Mucosa of stomach (tissue), 1 donor: ENCODE data around the gene GNGT1.
"Not testable (repeated sequence)": the region's sequence is repeated elsewhere in the genome, so short reads cannot be mapped to it uniquely, and the experiment has no call there.

ENCODE experiments used
- H3K27me3 ChIP-seq: one replicate; pipeline ENCODE4 v1.7.0; 2013; ENCODE audit warnings: mild to moderate bottlenecking, low read length; ENCODE audit not compliant: control insufficient read depth, insufficient read depth
- H3K36me3 ChIP-seq: one replicate; pipeline ENCODE4 v1.7.0; 2013; ENCODE audit warnings: low read length; ENCODE audit not compliant: control insufficient read depth, insufficient read depth
- H3K4me1 ChIP-seq: one replicate; pipeline ENCODE4 v1.7.0; 2013; ENCODE audit warnings: mild to moderate bottlenecking, low read length; ENCODE audit not compliant: control insufficient read depth, insufficient read depth
- H3K4me3 ChIP-seq: one replicate; pipeline ENCODE4 v1.7.0; 2013; ENCODE audit warnings: low read length
- H3K9ac ChIP-seq: one replicate; pipeline ENCODE4 v1.7.0; 2013; ENCODE audit warnings: mild to moderate bottlenecking, low read length, moderate library complexity
- H3K9me3 ChIP-seq: one replicate; pipeline ENCODE4 v1.7.0; 2013; ENCODE audit warnings: mild to moderate bottlenecking, low read length, moderate library complexity; ENCODE audit not compliant: control insufficient read depth
- donor health status: Pancreatic carcinoma.

GNGT1 gene

DNA sequence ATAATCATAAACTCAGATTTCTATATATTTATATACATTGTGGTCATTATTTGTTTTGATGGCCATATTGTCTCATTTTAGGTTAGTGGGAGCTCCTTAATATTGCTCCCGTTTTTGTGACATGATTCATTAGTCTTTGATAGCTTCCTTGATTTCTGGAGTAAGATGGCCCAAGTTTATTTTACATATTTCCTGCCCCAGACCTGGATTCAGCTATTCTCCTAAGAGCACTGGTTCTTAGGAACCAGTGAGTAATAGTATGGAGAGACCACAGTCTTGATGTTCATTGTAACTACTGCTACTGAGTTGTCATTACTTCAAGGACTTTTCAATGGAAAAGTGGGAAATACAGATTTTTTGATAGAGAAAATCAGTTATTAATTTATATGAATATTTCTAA is 21.8 kb upstream of the GNGT1 start:
- H3K9me3 ChIP-seq: no peaks in the 10 kb centered on the region
- H3K27me3 ChIP-seq: no peaks in the 10 kb centered on the region
- no peaks in the 10 kb centered on the region for H3K36me3 ChIP-seq
- no peak overlapping the region for H3K4me3 ChIP-seq
- no peak overlapping the region for H3K9ac ChIP-seq
- no peaks in the 10 kb centered on the region for H3K4me1 ChIP-seq

- H3K36me3 ChIP-seq: no peaks in the 10 kb centered on the region
- no peak overlapping the region for H3K9ac ChIP-seq
- H3K9me3 ChIP-seq: no peaks in the 10 kb centered on the region
- no peaks in the 10 kb centered on the region for H3K4me1 ChIP-seq
- no peak overlapping the region for H3K4me3 ChIP-seq
- peaks cover 13% of the 10 kb centered on the region for H3K27me3 ChIP-seq
These were observed 17.1 kb upstream of the GNGT1 start for GRCh38 chr7:93889261-93889660.

GRCh38 chr7:93890041-93890463 is 16.3 kb upstream of the GNGT1 start:
- H3K4me1 ChIP-seq: no peaks in the 10 kb centered on the region
- no peaks in the 10 kb centered on the region for H3K9me3 ChIP-seq
- no peak overlapping the region for H3K9ac ChIP-seq
- H3K27me3 ChIP-seq: peaks cover 13% of the 10 kb centered on the region
- no peak overlapping the region for H3K4me3 ChIP-seq
- no peaks in the 10 kb centered on the region for H3K36me3 ChIP-seq

DNA sequence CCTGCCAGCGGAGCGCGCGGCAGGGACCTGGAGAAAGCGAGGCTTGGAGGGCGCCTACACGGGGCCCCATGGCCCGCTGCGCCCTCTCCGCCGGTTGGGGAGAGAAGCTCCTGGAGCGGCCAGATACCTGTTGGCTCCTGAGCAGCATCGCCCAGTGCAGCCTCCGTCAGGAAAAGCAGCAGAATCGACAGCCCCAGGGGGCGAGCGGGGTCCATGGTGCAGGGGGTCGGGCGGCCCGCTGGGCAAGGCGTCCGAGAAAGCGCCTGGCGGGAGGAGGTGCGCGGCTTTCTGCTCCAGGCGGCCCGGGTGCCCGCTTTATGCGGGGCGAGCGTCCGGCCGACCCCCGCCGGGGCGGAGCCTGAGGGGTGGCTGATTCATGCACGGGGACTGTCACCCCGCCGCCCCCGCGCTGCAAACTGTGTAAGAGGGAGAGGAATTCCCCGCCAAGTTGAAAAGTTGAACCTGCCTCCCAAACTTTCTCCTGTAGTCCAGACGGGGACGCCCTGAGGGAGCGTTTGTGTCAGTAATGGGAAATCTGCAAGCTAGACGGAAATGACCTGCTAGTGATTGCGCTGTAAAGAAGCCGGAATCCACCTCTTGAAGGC is 15.8 kb upstream of the GNGT1 start, which contains the start of gene TFPI2:
TFPI2 (minus strand) TSS at position 290 of the 605 bp plus-strand sequence; CDS start at position 215, 75 bp downstream.
- Histone ChIP-seq H3K27me3 (peaks cover 13% of the 10 kb centered on the region), H3K9me3 (no peaks in the 10 kb centered on the region), H3K36me3 (no peaks in the 10 kb centered on the region), H3K4me3 (no peak within 1 kb of the TSS), H3K9ac (no peak within 1 kb of the TSS), H3K4me1 (no peaks in the 10 kb centered on the region)

DNA sequence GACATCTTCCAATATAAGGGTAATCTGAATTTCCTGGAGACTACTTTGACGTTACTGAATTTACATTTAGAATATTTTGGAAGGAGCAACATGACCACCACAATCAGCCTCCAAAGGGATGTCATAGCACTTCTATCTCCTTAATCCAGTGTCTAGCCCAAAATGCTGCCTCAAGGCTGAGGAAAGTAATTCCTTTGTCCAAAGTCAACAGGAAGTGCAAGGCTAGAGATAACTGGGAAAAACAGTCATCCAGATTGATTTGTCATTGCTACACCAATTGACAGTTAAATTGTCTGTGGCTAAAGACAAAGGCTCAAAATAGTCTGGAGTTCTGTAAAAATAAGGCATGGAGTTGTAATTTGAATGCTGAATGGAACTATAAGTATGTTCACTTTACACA is 11.9 kb upstream of the GNGT1 start:
- no peaks in the 10 kb centered on the region for H3K4me1 ChIP-seq
- no peaks in the 10 kb centered on the region for H3K36me3 ChIP-seq
- H3K4me3 ChIP-seq: no peak overlapping the region
- no peaks in the 10 kb centered on the region for H3K9me3 ChIP-seq
- peaks cover 13% of the 10 kb centered on the region for H3K27me3 ChIP-seq
- no peak overlapping the region for H3K9ac ChIP-seq

GRCh38 chr7:93894966-93895640 is 11.3 kb upstream of the GNGT1 start:
- Histone ChIP-seq H3K9me3 (no peaks in the 10 kb centered on the region), H3K9ac (no peak overlapping the region), H3K27me3 (peaks cover 10% of the 10 kb centered on the region), H3K4me3 (no peak overlapping the region), H3K4me1 (no peaks in the 10 kb centered on the region), H3K36me3 (no peaks in the 10 kb centered on the region)

DNA sequence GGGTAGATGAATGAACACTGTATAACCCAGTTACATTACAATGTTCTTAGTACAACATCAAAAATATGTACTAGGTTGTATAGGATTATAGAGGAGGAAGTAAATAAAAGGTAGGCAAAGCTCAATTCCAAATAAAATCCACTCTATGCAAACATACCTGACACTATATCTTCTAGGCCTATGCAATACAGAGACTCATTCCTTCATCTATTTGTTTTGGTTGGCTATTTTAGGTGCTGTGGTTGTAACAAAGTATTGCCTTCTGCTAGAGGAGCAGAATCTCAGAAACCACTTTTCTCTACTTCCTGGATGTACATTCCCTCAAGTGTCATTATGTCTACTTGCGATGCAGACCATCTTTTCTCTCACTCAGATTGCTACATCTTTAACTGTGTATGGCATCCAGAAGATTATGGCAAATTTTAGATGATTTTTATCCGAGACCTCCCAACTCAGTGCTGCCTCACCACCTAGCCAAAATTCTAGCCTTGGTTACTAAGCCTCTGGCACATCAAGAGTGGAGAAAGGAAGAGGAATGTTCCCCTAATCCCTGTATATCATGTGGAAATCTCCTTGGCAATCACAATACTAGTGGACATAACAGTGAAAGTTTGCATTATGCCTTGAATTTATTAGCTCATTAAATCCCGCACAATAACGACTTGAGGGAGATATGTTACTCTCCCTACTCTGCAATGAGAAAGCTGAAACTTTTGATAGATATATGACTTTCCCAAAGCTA is 10.3 kb upstream of the GNGT1 start:
- H3K36me3 ChIP-seq: no peaks in the 10 kb centered on the region
- no peak overlapping the region for H3K4me3 ChIP-seq
- peaks cover under 1% of the 10 kb centered on the region for H3K27me3 ChIP-seq
- no peak overlapping the region for H3K9ac ChIP-seq
- H3K9me3 ChIP-seq: no peaks in the 10 kb centered on the region
- H3K4me1 ChIP-seq: no peaks in the 10 kb centered on the region

- Histone ChIP-seq H3K36me3 (no peaks in the 10 kb centered on the region), H3K9ac (no peak overlapping the region), H3K4me3 (no peak overlapping the region), H3K27me3 (no peaks in the 10 kb centered on the region), H3K4me1 (no peaks in the 10 kb centered on the region), H3K9me3 (no peaks in the 10 kb centered on the region)
These were observed 8.7 kb upstream of the GNGT1 start for GRCh38 chr7:93897680-93898079.

DNA sequence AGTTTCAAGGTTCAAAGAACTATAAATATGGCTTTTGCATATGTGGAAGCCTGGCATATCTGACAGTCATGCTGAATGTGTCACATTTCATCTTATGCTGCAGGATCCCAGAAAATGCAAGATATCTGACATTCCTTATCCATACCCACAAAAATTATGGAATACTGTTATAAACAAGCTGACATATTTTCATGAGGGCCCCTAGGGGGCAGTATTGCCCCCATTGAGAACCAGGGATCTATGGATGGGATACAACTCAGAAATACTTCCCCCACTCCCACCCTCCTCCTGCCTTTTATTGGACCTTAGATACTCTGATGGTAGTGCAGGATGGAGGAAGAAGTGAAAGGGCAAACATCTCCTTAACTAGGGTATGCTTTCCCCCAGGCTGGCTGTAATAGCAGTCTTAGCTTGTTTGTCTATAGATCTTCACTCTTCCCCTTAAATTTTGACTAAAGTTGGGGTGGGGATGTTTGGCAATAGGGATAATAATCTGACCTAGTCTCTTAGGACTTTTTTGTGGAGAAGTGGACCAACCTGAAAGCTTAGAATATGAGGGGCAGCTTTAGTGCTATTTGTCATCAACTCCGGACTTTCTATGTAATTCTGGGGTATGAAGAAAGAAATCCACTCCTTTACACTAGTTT is 3.5 kb upstream of the GNGT1 start:
- H3K36me3 ChIP-seq: no peaks in the 10 kb centered on the region
- no peak overlapping the region for H3K4me3 ChIP-seq
- no peaks in the 10 kb centered on the region for H3K27me3 ChIP-seq
- H3K9ac ChIP-seq: no peak overlapping the region
- no peaks in the 10 kb centered on the region for H3K4me1 ChIP-seq
- no peaks in the 10 kb centered on the region for H3K9me3 ChIP-seq

GRCh38 chr7:93910076-93910994 is 4.0 kb downstream of the GNGT1 start:
- no peaks in the 10 kb centered on the region for H3K4me1 ChIP-seq
- H3K36me3 ChIP-seq: no peaks in the 10 kb centered on the region
- no peak overlapping the region for H3K4me3 ChIP-seq
- H3K27me3 ChIP-seq: no peaks in the 10 kb centered on the region
- no peaks in the 10 kb centered on the region for H3K9me3 ChIP-seq
- no peak overlapping the region for H3K9ac ChIP-seq

DNA sequence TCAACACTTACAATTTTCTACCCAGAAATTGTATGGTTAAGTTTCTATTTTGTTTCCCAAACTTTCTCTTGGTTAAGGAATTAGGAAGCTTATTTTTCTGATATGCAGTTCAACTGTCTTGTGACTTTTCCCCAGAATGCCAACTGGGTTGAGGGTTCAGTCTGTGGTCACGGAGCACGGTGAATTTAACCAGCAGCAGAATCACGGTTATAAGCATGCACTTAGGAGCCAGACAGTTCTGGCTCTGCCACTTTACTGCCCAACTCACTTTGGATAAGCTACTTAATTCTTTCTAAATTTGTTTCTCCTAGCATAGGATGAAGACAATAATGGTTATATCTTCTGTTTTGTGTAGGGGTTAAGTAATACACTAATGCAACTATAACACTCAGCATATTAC is 4.9 kb downstream of the GNGT1 start:
- H3K27me3 ChIP-seq, H3K9ac ChIP-seq, H3K9me3 ChIP-seq, H3K4me1 ChIP-seq, H3K36me3 ChIP-seq, H3K4me3 ChIP-seq: not testable (repeated sequence)
